ENCODE results near the gene OR10A2.
"Not testable (repeated sequence)": the region's sequence is repeated elsewhere in the genome, so short reads cannot be mapped to it uniquely, and the experiment has no call there.

Gene OR10A2

DNA sequence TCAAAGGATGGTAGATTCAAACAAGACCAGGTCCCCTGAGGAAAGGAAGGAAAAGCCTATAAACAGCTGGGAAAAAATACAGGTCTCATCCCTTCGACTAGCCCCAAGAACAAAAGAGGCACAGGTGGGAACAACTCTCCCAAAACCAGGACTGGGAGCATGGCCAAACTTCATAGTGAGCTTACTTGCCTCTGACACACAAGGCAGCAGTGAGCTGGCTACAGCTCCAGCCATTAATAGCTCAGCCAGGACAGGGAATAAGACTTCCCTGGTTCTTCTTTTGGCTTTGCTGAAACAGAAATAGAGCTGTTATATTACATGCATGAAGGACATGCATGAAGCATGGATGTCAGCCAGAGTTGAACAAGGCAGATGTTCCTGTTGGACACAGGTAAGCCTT lies at the start of gene OR10A2:
Gene OR10A2, plus strand, starts transcription at position 97 of the 400 bp plus-strand sequence. CDS start 6,698 bp downstream, outside the sequence.
- peak; percentile 40 for DNase-seq

DNA sequence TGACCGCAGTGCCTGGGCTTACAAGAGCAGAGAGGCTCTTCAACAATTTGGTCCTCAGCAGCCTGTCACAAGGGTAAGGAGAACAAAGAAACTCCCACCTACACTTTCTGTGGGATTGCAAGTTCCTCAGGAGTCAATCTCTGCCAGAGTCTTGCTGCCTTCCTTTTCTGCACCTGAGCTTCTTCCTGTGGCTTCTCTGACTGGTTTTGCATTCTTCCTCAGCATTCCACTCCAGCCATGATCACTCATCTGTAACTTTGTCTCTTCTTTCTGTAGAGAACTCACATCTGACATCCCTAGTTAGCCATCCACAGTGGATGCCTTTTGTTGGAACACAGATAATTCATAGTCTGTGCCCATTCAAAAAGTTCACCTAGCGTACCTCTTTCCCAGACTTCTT lies 49.2 kb upstream of the OR10A2 start:
- DNase-seq = no peak

DNA sequence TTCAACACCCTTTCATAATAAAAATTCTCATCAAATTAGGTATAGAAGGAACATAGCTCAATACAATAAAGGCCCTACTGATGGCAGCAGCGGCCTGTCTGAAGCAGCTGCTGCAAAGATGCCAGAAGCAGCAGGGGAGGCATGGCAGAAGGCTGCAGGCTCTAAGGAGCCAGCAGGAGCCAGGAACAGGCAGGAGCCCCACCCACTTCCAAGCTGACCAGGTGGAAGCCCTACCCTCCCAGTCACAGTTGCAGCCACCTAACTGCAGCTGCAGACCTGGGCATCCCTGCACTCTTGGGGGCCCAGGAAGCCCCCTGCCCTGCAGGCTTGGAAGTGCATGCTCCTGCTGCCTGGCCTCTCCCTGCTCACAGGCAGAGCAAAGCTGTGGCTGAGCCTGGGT lies 45.2 kb upstream of the OR10A2 start:
- peak; percentile 9 for DNase-seq

GRCh38 chr11:6818967-6819366 lies 43.9 kb upstream of the OR10A2 start:
- DNase-seq = no peak

DNA sequence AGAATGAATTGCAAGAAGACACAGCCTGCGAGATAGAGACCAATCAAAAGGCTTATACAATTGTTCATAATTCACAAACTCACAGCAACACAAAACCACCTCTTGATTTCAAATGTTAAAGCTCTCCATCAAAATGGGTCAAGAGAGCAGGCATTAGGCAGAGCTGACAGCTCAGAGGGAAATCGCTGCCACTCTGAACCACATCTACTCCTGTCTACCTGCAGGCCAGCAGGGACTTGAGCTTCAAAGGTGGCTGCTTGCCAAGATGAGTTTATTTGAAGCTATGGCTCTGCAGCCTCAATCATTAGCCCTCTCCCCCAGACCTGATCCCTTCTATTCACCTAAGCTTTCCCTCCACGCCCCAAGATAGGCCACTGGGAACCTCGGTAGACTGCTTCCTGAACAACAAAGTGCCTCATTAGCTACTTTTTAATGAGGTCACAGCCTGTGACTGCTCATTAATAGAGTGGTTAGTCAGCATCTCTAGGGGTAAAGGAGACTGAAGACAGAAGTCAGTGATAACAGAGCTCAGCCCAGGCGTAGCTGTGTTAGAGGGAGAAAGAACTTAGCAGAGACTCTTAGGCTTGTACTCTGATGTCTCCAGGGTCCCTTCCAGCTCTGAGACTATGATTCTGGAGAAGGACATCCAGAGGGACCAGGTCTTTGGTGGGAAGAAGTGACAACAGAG lies 38.6 kb upstream of the OR10A2 start:
- DNase-seq = no peak

- no peak for DNase-seq
These were observed 37.6 kb upstream of the OR10A2 start for GRCh38 chr11:6825231-6825744.

GRCh38 chr11:6828103-6828502 lies 34.8 kb upstream of the OR10A2 start:
- no peak for DNase-seq

DNA sequence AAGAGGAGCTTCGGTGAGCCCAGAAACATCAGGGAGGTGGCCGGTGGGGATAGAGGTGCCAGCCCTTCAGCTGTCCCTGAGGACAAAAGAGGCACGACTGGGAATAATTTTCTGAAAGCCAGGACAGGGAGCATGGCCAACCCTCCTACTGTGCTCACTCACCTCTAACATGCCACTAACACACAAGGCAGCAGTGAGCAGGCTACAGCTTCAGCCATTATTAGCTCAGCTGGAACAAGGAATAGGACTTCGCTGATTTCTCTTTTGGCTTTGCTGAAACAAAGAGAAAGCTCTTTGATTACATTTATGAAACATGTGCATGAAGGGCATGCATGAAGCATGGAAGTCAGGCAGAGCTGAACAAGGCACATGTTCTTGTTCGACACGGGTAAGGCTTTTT lies 29.5 kb upstream of the OR10A2 start:
- no peak for DNase-seq

GRCh38 chr11:6834021-6834420 lies 28.8 kb upstream of the OR10A2 start:
- no peak for DNase-seq

DNA sequence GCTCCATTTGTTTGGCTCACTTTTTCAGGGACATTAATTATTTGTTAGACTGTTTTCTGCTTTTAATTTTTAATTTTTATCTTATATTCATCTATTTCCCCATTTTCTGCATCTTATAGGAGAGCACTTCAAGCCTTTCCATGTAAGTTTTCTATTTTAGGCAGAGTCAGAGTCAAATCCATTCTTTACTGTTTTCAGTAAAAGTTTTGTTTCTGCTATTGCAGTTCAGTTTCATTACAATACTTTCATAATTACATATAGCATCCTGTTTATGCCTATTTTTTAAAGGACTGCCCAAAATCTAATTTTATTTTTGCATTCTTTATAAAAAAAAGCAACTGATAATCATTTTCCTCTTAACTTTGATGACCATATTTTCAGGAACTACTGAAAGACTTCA lies 21.2 kb upstream of the OR10A2 start:
- DNase-seq = no peak

GRCh38 chr11:6843670-6844069 lies 19.2 kb upstream of the OR10A2 start:
- no peak for DNase-seq

GRCh38 chr11:6844356-6844755 lies 18.5 kb upstream of the OR10A2 start:
- DNase-seq = no peak

- no peak for DNase-seq
These were observed 17.5 kb upstream of the OR10A2 start, which contains the start of gene OR10A5 for GRCh38 chr11:6845383-6845782. Gene OR10A5, plus strand, starts transcription at chr11:6845683. Its CDS starts 0 bp downstream, at chr11:6845683.

DNA sequence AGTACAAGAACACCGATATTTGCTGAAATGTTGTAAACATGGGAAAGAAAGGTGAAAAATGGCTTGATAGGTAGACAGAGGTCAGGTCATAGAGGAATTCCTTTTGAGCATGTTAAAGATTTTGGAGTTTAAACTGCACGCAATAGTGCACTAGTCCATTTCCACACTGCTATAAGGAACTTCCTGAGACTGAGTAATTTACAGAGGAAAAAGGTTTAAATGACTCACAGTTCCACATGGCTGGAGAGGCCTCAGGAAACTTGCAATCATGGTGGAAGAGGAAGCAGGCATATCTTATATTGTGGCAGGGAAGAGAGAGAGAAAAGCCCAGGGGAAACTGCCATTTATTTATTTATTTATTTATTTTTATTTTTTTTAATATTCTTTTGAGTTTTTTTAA lies 12.3 kb upstream of the OR10A2 start:
- no peak for DNase-seq

- not testable (repeated sequence) for DNase-seq
These were observed 8.1 kb upstream of the OR10A2 start for GRCh38 chr11:6854801-6855200.

GRCh38 chr11:6855971-6856541 lies 6.8 kb upstream of the OR10A2 start:
- peak; percentile 77 for DNase-seq

DNA sequence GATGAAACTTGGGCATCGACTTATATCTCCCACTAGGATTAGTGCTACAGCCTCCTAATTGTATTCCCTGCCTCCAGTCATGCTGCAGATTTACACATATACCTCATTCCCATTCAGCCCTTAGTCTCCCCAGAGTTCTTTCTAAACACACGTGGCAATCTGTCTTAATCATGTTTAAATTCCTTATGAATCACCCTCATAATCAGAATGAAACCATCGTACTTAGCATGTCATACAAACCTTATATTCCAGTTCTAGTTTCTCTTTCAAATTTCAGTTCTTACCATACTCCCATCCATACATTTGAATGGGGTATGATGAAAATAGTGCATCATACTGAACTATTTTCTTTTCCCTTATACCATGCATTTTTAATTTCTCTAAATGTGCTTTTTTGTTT lies 6.0 kb upstream of the OR10A2 start:
- DNase-seq = peak; percentile 83

GRCh38 chr11:6864438-6864837 lies 1.6 kb downstream of the OR10A2 start:
- peak; percentile 74 for DNase-seq

DNA sequence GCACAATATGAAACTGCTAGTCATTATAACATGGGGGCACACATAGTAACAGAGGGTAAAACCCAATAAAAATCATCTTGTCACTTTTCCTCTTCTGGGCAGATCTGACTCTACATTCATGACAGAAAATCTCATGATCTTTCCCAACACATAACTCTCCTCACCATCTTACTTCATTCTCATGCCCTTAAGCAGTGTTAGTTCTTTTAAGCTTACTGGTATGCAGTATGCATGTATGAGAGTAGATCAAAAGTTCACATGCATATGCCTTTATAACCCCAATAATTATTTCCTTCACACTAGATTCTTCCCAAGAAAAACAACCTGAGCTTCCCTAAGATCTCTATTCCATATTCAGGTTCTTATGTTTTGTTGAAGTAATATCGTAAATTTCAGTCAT lies 8.4 kb downstream of the OR10A2 start:
- DNase-seq = no peak

GRCh38 chr11:6875761-6876160 lies 12.9 kb downstream of the OR10A2 start:
- no peak for DNase-seq

- no peak for DNase-seq
These were observed 13.5 kb downstream of the OR10A2 start, which contains the start of gene OR10A4 for GRCh38 chr11:6876325-6876724. Gene OR10A4, plus strand, starts transcription at chr11:6876625. Its CDS starts 23 bp downstream, at chr11:6876648.

DNA sequence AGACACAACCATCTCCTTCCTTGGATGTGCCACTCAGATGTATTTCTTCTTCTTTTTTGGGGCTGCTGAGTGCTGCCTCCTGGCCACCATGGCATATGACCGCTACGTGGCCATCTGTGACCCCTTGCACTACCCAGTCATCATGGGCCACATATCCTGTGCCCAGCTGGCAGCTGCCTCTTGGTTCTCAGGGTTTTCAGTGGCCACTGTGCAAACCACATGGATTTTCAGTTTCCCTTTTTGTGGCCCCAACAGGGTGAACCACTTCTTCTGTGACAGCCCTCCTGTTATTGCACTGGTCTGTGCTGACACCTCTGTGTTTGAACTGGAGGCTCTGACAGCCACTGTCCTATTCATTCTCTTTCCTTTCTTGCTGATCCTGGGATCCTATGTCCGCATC lies 14.1 kb downstream of the OR10A2 start:
- DNase-seq = no peak

DNA sequence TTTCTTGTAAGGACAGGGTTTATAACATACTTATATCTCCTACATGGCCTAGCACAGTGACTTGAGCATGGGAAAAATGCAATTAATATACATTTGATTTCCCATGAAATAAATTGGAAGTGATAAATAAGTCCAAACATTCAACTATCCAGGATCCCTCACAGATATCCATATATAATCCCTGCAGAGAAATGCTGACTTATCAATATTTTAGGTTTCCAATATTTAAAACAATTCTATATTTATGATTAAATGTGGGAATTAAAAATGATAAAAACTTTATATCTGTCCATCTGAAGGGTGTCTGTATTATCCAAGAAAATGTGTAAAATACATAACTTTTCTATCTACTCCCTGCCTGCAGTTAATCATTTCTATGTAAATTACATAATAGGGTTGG lies 19.9 kb downstream of the OR10A2 start:
- DNase-seq = no peak

DNA sequence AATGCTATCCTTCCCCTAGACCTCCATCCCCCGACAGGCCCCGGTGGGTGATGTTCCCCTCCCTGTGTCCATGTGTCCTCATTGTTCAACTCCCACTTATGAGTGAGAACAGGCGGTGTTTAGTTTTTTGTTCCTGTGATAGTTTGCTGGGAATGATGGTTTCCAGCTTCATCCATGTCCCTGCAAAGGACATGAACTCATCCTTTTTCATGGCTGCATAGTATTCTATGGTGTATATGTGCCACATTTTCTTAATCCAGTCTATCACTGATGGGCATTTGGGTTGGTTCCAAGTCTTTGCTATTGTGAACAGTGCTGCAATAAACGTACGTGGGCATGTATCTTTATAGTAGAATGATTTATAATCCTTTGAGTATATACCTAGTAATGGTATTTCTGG lies 24.9 kb downstream of the OR10A2 start:
- DNase-seq = not testable (repeated sequence)

GRCh38 chr11:6888830-6889229 lies 26.0 kb downstream of the OR10A2 start:
- no peak for DNase-seq
